ENCODE measurements around the gene PRKAG3.
A peak's percentile ranks its signal among the peaks of the same experiment; 100 is the strongest.

Gene PRKAG3

GRCh38 chr2:218814540-218815243 is 16.9 kb downstream of the PRKAG3 start:
- DNase-seq (ENCODE audit: low read depth) = no peak

DNA sequence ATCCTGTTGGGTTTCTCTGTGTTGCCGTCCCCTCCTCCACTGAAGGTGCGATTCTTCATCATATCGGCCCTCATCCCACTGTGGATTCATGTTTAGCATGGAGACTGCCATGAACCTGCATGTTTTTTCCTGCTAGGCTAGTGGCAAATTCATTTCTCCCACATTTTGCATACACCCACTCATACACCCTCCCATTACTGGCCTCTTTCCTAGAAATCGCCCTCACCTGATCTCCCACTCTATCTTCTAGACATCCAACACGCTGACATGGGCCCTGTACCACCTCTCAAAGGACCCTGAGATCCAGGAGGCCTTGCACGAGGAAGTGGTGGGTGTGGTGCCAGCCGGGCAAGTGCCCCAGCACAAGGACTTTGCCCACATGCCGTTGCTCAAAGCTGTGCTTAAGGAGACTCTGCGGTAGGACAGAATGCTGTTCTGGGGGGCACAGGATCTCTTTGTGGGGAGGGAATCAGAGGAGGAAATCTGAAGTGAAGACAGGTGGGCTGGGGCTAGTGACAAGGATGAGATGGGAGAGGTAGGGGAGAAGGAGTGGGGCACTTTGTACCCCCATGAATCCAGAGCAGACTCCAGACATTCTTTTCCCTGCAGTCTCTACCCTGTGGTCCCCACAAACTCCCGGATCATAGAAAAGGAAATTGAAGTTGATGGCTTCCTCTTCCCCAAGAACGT is 17.7 kb downstream of the PRKAG3 start:
- no peak for DNase-seq (ENCODE audit: low read depth)

DNA sequence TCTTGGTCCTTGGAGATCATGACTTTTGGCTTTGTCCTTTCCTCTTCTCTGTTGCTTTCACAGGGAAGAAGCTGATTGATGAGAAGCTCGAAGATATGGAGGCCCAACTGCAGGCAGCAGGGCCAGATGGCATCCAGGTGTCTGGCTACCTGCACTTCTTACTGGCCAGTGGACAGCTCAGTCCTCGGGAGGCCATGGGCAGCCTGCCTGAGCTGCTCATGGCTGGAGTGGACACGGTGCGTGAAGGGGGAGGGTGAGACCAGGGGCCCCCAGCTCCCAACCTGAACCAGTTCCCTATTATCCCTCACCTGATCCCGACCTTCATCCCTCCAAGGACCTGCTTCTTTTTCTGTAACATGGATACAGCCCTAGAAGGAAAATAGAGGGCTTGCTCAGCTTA is 18.7 kb downstream of the PRKAG3 start:
- no peak for DNase-seq (ENCODE audit: low read depth)

DNA sequence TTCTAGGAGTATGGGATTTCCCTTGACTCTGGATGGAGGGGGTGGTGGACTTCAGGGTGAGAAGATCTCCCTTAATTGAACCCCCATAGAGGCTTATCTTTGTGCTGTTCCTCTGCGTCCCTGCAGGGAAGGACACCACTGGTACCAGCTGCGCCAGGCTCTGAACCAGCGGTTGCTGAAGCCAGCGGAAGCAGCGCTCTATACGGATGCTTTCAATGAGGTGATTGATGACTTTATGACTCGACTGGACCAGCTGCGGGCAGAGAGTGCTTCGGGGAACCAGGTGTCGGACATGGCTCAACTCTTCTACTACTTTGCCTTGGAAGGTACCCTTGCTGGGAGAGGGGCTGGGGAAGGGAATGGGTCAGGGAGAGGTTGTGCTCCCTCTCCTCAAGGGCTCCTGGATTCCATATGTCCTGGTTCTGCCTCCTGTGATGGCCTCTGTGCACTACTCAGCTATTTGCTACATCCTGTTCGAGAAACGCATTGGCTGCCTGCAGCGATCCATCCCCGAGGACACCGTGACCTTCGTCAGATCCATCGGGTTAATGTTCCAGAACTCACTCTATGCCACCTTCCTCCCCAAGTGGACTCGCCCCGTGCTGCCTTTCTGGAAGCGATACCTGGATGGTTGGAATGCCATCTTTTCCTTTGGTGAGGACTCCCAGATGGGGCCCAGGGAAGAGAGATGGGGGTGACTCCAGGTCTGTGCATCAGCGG is 19.3 kb downstream of the PRKAG3 start:
- DNase-seq (ENCODE audit: low read depth) = no peak

DNA sequence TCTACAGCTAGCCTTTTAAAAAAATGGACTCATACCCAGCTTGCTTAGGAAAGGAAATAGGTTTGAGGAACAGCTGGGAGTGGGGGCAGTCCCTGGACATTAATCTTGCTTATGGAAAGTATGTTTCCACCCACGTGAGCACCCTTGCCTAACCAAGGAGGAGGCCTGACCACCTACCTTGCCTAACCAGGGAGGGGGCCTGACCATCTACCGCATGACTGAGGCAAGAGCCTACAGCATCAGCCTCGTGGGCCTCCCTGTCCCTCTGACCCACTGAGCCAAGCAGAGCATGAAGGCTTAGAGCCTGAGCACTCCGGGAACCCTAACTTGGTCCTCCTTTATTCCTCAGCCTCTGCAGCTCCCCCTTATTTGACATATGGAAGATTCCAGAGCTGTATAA is 20.2 kb downstream of the PRKAG3 start:
- no peak for DNase-seq (ENCODE audit: low read depth)

DNA sequence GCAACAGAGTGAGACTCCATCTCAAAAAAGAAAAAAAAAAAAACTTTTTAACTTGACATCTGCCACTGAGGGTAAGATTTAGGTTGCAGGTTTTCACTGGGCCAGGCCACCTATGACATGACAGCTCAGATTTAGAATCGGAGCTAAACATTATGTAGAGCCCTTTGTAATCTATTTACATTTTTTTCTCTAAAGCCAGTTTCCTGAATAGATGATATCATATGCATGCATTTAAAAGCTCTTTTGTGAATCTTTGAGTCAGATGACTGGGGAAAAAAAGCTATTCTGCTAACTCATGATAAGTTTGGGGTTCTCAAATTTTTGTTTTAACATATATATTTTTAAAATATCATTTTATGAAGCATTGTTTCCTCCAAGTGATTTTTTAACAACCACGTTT is 21.3 kb downstream of the PRKAG3 start:
- no peak for DNase-seq (ENCODE audit: low read depth)

DNA sequence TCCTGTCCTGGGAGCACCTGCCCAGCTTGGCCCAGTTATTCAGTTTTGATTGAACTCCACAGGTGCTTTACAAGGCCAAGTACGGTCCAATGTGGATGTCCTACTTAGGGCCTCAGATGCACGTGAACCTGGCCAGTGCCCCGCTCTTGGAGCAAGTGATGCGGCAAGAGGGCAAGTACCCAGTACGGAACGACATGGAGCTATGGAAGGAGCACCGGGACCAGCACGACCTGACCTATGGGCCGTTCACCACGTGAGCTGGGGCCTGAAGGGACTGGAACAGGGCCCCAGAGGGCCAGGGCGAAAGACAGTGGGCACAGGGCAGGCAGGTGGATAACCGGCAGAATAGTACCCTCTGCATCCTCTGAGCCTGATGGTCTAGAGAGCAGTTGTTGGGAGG is 22.1 kb downstream of the PRKAG3 start:
- DNase-seq (ENCODE audit: low read depth) = no peak

- no peak for DNase-seq (ENCODE audit: low read depth)
Measured at GRCh38 chr2:218807626-218808025, 24.0 kb downstream of the PRKAG3 start.

- DNase-seq (ENCODE audit: low read depth) = peak; percentile 99
Measured at GRCh38 chr2:218806346-218806978, 25.1 kb downstream of the PRKAG3 start.

DNA sequence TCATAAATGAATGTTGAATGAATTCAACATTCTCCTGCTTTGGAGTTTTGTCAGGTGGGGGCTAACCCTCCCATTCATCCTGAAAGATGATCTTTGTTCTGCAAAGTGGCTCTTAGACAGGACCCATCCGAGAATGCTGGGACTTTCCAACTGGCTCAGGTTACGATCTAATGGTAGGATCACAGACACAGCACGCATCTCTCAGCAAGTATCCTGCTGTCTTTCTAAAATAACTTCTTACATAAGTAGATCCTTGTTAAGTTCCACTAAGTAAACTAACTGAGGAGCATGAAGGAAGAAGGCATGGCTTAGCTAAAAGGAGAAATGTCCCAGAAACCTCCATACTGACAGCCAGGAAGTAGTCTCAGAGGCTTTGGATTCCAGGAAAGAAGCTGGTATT is 26.0 kb downstream of the PRKAG3 start:
- no peak for DNase-seq (ENCODE audit: low read depth)

DNA sequence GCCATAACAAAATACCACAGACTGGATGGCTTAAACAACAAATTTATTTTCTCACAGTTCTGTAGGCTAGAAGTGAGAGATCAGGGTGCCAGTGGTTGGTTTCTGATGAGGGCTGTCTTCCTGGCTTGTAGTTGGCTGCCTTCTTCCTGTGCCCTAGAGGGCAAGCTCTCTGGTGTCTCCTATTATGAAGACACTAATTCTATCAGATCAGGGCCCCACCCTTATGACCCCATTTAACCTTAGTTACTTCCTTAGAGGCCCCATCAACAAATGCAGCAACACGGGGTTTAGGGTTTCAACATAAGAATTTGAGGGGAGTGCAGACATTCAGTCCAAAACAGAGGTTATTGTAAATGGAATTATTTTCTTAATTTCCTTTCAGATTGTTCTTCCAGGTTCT is 26.8 kb downstream of the PRKAG3 start:
- no peak for DNase-seq (ENCODE audit: low read depth)

- no peak for DNase-seq (ENCODE audit: low read depth)
Measured at GRCh38 chr2:218802386-218802994, 29.1 kb downstream of the PRKAG3 start.

- no peak for DNase-seq (ENCODE audit: low read depth)
Measured at GRCh38 chr2:218799990-218800389, 31.6 kb downstream of the PRKAG3 start.

DNA sequence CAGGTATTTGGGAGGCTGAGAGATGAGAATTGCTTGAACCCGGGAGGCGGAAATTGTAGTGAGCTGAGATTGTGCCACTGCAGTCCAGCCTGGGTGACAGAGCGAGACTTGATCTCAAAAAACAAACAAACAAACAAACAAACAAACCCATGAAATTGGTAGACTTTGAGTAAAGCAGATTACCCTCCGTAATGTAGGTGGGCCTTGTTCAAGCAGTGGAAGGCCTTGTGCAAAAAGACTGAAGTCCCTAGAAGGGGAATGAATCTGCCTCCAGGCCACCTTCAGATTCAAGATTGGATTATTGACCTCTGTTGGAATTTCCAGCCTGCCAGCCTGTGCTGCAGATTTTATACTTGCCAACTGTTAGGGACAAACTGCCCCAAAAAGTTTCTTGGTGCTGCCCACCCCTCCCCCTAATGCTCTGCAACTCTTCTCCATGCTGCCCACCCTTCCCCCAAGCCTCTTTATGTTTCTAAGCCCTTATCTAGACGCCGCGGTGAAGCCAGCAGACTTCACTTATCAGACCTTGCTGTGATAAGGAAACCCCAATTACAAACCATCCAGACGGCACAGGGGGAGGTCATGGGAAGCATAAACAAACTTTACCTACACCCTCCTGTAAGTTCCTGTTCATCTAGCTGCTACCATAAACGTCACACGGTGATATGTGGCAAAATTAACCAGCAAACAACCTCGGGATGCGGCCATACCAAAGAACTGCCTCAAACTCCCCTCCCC is 32.7 kb downstream of the PRKAG3 start:
- DNase-seq (ENCODE audit: low read depth) = no peak

- DNase-seq (ENCODE audit: low read depth) = no peak
Measured at GRCh38 chr2:218796691-218797090, 34.9 kb downstream of the PRKAG3 start.

DNA sequence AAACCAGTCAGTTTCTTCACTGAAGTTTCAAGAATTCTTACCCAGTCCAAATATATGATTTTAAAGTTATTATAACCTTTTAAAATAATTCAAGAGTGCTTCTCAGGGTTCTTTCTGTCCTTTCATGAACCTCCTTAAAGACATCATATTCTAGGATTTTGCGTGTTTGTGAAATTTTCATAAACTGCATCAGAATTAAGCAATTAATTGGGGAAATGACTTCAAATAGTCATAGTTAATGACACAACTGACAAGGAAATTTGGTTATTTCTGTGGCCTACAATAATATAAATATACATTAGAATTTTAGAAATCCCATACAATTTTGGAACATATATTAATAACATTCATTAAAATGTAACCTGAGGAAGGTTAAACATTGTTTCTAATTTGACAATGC is 39.2 kb downstream of the PRKAG3 start:
- DNase-seq (ENCODE audit: low read depth) = no peak

GRCh38 chr2:218788529-218789255 is 42.9 kb downstream of the PRKAG3 start:
- DNase-seq (ENCODE audit: low read depth) = no peak

GRCh38 chr2:218786133-218786532 is 45.5 kb downstream of the PRKAG3 start:
- no peak for DNase-seq (ENCODE audit: low read depth)

DNA sequence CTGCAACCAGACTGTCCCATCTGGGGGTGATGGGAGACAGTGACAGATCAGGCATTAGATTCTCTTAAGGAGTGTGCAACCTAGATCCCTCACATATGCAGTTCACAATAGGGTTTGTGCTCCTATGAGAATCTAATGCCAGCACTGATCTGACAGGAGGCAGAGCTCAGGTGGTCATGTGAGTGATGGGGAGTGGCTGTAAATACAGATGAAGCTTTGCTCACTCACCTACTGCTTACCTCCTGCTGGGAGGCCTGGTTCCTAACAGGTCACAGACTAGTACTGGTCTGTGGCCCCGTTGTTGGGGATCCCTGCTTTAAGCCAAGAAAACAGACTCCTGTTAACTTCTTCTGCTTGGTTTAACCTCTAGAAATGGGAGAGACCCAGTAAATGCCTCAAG is 46.5 kb downstream of the PRKAG3 start:
- DNase-seq (ENCODE audit: low read depth) = no peak

- no peak for DNase-seq (ENCODE audit: low read depth)
Measured at GRCh38 chr2:218783688-218784087, 47.9 kb downstream of the PRKAG3 start.

DNA sequence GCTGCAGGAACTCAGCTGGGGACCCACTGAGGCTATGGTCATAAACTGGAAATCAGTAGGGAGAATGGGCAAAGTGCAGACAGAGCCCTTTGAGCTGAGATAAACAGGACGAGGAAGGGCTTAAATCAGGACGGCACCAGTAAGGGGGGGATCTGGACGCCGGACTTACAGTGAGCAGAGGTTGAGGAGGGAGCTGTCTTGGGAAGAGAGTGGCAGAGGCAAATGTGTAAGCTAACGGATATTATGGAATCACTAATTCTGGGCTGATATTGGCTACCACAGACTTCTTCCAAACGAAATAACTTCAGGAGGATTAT is 49.1 kb downstream of the PRKAG3 start:
- no peak for DNase-seq (ENCODE audit: low read depth)
